ENCODE measurements around the gene OBP2A.
"Not testable (repeated sequence)": the region's sequence is repeated elsewhere in the genome, so short reads cannot be mapped to it uniquely, and the experiment has no call there.

OBP2A gene

DNA sequence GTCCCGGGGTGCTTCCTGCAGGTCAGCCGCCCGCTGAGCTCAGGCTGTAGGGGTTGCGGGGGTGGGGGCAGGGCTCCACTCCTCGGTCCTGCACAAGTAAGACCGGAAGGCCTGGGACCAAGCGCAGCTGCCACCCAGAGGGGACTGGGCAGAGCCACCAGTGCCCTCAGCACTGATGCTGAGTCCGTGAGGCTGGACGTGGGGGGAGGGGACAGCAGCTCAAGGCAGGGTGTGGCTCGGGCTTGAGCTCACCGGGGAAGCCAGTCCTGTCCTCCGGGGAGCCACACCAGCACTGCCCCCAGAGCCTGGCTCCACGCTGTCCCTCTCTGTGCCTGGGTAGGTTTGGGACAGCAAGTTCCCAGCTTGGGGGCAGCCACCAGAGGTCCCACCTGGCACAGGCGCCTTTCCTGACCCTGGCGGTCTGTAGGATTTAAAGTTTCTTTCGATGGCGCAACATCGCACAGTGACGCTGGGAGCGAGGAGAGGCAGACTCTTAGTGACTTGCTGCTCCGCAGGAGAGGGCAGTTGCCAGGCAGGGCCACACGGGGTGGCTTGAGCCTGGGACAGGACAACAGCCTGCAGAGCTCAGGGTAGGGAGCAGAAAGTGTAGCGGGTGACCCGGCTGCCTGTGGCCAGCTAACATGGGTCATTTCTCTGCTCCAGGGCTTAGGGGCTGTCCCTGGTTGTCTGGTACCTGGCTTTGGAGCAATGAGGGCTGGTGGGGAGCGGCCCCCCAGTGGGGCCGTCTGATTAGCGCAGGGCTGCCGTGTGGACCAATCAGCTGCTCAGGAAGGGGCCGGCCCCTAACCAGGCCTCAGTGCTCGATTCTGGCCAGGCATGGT, 19.0 kb upstream of the OBP2A start:
- DNase-seq (ENCODE audit: low spot score), result no peak

DNA sequence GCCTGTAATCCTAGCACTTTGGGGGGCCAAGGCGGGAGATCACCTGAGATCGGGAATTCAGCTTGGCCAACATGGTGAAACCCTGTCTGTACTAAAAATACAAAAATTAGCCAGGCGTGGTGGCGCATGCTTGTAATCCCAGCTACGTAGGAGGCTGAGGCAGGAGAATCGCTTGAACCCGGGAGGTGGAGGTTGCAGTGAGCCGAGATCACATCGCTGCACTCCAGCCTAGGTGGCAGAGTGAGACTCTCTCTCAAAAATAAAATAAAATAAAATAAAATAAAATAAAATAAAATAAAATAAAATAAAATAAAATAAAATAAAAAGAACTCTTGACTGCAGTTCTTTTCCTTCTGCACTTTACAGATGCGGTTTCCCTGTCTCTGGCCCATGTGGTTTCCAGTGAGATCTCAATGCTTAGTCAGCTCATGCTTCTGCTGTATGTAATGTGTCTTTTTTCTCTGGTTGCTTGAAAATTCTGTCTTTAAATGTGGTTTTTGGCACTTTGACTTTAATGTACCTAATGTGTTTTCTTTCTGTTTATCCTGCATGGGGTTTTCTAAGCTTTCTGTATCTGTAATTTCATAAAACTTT, 17.0 kb upstream of the OBP2A start:
- DNase-seq (ENCODE audit: low spot score), result not testable (repeated sequence)

DNA sequence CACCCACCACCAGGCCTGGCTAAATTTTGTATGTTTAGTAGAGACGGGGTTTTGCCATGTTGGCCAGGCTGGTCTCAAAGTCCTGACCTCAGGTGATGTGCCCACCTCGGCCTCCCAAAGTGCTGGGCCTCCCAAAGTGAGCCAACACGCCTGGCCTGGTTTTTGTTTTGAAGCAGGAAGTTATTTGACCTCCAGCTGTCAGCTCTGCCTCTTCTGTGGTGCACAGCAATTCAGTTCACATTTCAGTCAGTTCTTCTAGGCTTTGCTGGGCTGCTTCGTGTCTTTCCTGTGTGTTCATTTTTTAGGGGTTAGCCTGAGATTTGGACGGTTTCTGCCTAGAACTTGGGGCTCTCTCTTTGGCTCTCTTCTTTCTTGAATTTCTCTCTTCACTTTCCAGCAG, 15.8 kb upstream of the OBP2A start:
- DNase-seq (ENCODE audit: low spot score), result no peak

GRCh38 chr9:135531096-135531495, 14.8 kb upstream of the OBP2A start:
- DNase-seq (ENCODE audit: low spot score), result no peak

DNA sequence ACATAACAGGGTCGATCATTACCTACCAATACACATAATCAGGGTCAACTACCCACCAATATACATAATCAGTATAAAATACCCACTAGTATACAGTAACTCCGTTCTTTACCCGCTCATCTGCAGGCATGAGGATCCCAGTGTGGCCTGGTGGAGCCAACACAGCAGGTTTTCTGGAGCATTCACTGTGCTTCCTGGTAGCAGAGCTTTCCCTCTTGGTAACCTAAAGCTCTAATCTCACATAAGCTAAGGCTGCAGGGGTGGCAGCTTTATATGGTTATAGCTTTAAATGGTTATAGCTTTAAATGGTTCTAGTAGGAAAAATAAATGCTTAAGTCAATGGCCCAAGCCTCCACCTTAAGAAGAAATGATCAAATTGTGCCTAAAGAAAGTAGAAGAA, 12.8 kb upstream of the OBP2A start:
- no peak for DNase-seq (ENCODE audit: low spot score)

GRCh38 chr9:135533674-135534073, 12.3 kb upstream of the OBP2A start:
- no peak for DNase-seq (ENCODE audit: low spot score)

GRCh38 chr9:135534192-135534711, 11.7 kb upstream of the OBP2A start:
- DNase-seq (ENCODE audit: low spot score), result not testable (repeated sequence)

DNA sequence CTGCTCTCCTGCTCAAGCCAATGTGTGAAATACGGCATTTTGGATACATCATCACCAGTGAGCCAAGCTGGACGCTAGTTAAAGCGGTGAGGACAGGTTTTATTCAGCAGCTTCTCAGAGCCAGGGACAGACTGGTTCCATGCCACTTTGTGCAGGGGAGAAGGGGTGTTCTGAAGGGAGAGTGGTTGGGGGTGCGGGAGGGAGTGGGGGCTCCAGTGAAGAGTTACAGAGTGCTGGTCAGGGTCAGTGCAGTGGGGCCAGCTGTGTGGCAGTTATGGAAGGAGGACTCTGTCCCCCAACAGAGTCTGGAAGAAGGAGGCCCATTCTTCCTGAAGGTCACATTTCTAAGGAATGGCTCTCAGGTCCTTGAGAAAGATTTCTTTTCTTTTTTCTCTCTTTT, 11.1 kb upstream of the OBP2A start:
- DNase-seq (ENCODE audit: low spot score), result not testable (repeated sequence)

- not testable (repeated sequence) for DNase-seq (ENCODE audit: low spot score)
These were observed 10.3 kb upstream of the OBP2A start for GRCh38 chr9:135535631-135536030.

- DNase-seq (ENCODE audit: low spot score), result no peak
These were observed 9.7 kb upstream of the OBP2A start for GRCh38 chr9:135536216-135536615.

GRCh38 chr9:135543262-135543894, 2.5 kb upstream of the OBP2A start:
- not testable (repeated sequence) for DNase-seq (ENCODE audit: low spot score)

DNA sequence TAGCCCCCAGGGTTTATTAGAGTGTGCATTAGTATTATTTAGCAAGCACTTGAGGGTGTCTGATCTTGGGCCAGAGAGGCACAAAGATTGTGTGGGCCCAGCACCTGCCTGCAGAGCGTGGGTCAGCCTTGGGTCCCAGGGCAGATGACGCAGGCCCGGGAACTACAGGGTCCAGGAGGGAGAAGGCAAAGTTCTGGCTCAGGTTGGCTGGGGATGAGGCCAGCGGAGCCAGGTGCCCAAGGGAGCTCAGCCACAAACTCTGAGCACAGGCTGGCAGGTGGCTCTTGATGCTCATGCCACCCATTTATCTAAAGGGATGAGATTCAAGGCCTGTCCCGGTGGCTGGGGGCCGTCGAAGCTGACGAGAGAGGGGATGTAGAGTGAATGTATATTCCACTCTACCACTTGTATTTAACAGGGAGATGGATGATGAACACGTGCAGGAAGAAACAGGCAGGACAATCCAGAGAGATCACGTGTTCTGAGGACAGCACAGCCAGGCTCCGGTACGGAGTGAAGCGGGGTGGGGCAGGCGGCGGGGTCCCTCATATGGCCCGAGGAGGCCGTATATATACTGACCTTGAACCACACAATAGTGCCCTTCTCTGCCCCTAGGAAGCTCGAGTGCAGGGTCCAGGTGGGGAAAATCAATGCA, 818 bp upstream of the OBP2A start:
- no peak for DNase-seq (ENCODE audit: low spot score)

GRCh38 chr9:135546792-135547617, 1.1 kb downstream of the OBP2A start:
- not testable (repeated sequence) for DNase-seq (ENCODE audit: low spot score)

- DNase-seq (ENCODE audit: low spot score), result no peak
These were observed 2.1 kb downstream of the OBP2A start for GRCh38 chr9:135547756-135548736.

- DNase-seq (ENCODE audit: low spot score), result not testable (repeated sequence)
These were observed 3.8 kb downstream of the OBP2A start for GRCh38 chr9:135549478-135550343.

DNA sequence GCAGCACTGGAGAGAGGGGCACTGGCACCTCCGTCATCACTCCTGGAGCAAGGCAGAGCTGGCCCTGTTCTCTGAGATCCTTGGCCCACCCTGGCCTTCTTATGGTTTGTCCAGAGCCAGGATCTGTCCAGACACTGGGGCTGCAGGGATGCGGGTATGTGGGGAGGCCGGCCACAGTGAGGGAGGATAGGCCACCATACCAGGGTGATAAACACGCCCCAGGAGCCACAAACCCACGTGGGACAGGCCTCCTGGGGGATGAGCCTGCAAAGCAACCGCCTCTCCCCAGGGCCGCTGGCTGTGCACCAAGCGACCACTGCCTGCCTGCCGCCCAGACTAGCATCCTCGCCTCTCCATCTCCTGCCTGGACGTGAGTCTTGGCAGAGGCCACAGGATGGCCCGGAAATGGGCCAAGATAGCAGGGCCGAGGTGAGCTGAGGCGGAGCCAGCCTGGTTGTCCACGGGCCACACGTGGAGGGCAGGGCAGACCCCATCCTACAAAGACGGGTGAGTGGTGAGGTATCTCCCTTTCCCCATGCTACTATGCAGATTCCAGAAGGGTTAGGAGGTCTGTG, 4.5 kb downstream of the OBP2A start:
- DNase-seq (ENCODE audit: low spot score), result no peak

DNA sequence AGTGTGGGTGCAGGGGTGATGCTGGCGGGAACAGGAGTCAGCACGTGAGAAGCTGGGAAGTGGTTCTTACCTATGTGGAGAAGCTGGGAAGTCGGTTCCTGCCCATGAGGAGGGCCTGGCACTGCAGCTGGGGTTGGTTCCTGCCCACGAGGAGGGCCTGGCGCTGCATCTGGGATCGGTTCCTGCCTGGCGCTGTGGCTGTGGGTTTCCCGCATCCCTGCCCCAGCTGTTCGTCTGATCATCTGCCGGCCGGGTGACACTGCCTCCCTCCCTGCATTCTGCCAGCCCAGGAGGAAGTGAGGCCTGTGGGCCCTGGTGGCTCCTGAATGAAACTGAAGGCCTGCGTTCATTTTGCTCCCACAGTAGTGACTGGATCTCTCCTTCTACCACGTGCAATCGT, 5.1 kb downstream of the OBP2A start:
- DNase-seq (ENCODE audit: low spot score), result no peak

DNA sequence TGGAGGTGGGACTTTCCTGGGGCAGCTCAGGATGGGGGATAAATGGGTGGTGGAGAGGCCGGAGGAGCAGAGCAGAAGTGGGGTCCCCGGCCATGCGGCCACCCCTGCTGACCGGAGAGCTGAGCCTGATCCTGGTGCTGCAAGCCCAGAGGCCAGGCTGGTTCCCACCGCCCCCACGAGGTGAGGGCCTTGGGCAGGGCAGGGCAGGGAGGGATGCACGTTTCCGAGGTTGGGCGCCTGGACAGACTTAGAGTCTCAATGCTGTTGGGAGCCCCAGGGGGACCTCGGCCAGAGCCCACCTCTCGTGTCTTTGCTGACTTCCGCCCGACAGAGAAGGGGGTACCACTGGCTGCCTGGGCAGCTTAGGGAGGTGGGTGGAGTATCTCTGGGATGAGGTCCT, 5.5 kb downstream of the OBP2A start:
- DNase-seq (ENCODE audit: low spot score), result no peak

Measured in AG08396 (cell line).